Eye (tissue), 1 donor: ENCODE data around the gene TMOD2.
A peak's percentile ranks its signal among the peaks of the same experiment; 100 is the strongest.

Source experiments
- DNase-seq: peaks from one replicate; pipeline ENCODE4 v3.0.0-alpha.2; 2015

Gene TMOD2

GRCh38 chr15:51736751-51737521 is 14.5 kb upstream of the TMOD2 start:
- DNase-seq = peak; percentile 70

- DNase-seq = peak; percentile 75
These were observed 13.7 kb upstream of the TMOD2 start, which contains the start of gene LYSMD2 for GRCh38 chr15:51737522-51738305. Gene LYSMD2, minus strand, starts transcription at chr15:51737655. Its CDS starts 33 bp downstream, at chr15:51737622.

- DNase-seq = no peak
These were observed 12.8 kb upstream of the TMOD2 start for GRCh38 chr15:51738553-51738952.

- DNase-seq = no peak
These were observed 12.2 kb upstream of the TMOD2 start for GRCh38 chr15:51739061-51739712.

- DNase-seq = no peak
These were observed 2.1 kb upstream of the TMOD2 start for GRCh38 chr15:51749307-51749706.

GRCh38 chr15:51750186-51750585 is 1.2 kb upstream of the TMOD2 start:
- DNase-seq = no peak

GRCh38 chr15:51751697-51752683 is 593 bp downstream of the TMOD2 start:
- peak; percentile 81 for DNase-seq

GRCh38 chr15:51752888-51753287 is 1.5 kb downstream of the TMOD2 start:
- DNase-seq = no peak

- no peak for DNase-seq
These were observed 2.9 kb downstream of the TMOD2 start for GRCh38 chr15:51754267-51754666.

- DNase-seq = no peak
These were observed 4.4 kb downstream of the TMOD2 start for GRCh38 chr15:51755790-51756189.

GRCh38 chr15:51756482-51756881 is 5.1 kb downstream of the TMOD2 start:
- no peak for DNase-seq

GRCh38 chr15:51757450-51757849 is 6.1 kb downstream of the TMOD2 start:
- DNase-seq = no peak

- DNase-seq = peak; percentile 29
These were observed 7.2 kb downstream of the TMOD2 start for GRCh38 chr15:51758645-51759044.

GRCh38 chr15:51759557-51760070 is 8.2 kb downstream of the TMOD2 start:
- no peak for DNase-seq

GRCh38 chr15:51760805-51761204 is 9.4 kb downstream of the TMOD2 start:
- no peak for DNase-seq

- no peak for DNase-seq
These were observed 14.4 kb downstream of the TMOD2 start for GRCh38 chr15:51765751-51766150.

- DNase-seq = no peak
These were observed 14.9 kb downstream of the TMOD2 start for GRCh38 chr15:51766341-51766740.

GRCh38 chr15:51768018-51768417 is 16.6 kb downstream of the TMOD2 start:
- no peak for DNase-seq

GRCh38 chr15:51770902-51771301 is 19.5 kb downstream of the TMOD2 start:
- DNase-seq = no peak

GRCh38 chr15:51771773-51772172 is 20.4 kb downstream of the TMOD2 start:
- DNase-seq = no peak

GRCh38 chr15:51774916-51775315 is 23.5 kb downstream of the TMOD2 start:
- no peak for DNase-seq
